ENCODE results near the gene SBK3.

Gene SBK3

GRCh38 chr19:55504981-55505380, 40.4 kb downstream of the SBK3 start:
- Histone ChIP-seq H3K4me1 (ENCODE audit: control insufficient read depth in 1 of 2, insufficient read depth in 1 of 2, low read depth in 1 of 2, low read length in 1 of 2) (peaks cover 7 to 11% of the 10 kb centered on the region in 2 experiments), H3K4me3 (ENCODE audit: low read depth in 1 of 2, low read length in 1 of 2) (no peak overlapping the region), H3K27ac (no peak overlapping the region), H3K9me3 (no peaks in the 10 kb centered on the region), H3K36me3 (no peaks in the 10 kb centered on the region), H3K27me3 (peaks cover 24% of the 10 kb centered on the region)
- no peak for TF ChIP-seq CTCF (IDR thresholded peaks at IDR 0.05)

- Histone ChIP-seq H3K4me3 (ENCODE audit: low read depth in 1 of 2, low read length in 1 of 2) (peak overlapping the region; percentile 54 to 67), H3K27me3 (peaks cover 21% of the 10 kb centered on the region), H3K36me3 (no peaks in the 10 kb centered on the region), H3K27ac (no peak overlapping the region), H3K9me3 (no peaks in the 10 kb centered on the region), H3K4me1 (ENCODE audit: control insufficient read depth in 1 of 2, insufficient read depth in 1 of 2, low read depth in 1 of 2, low read length in 1 of 2) (peaks cover 7 to 11% of the 10 kb centered on the region in 2 experiments)
- no peak for TF ChIP-seq CTCF (IDR thresholded peaks at IDR 0.05)
These were observed 41.1 kb downstream of the SBK3 start for GRCh38 chr19:55504252-55504603.

- peaks cover 17% of the 10 kb centered on the region for H3K27me3 ChIP-seq
- TF ChIP-seq CTCF (IDR thresholded peaks at IDR 0.05): peak; percentile 93
- no peaks in the 10 kb centered on the region for H3K9me3 ChIP-seq
- peak overlapping the region; percentile 54 to 67 for H3K4me3 ChIP-seq (ENCODE audit: low read depth in 1 of 2, low read length in 1 of 2)
- peaks cover 7 to 11% of the 10 kb centered on the region in 2 experiments for H3K4me1 ChIP-seq (ENCODE audit: control insufficient read depth in 1 of 2, insufficient read depth in 1 of 2, low read depth in 1 of 2, low read length in 1 of 2)
- no peaks in the 10 kb centered on the region for H3K36me3 ChIP-seq
- no peak overlapping the region for H3K27ac ChIP-seq
These were observed 41.7 kb downstream of the SBK3 start for GRCh38 chr19:55503502-55504251.

- no peaks in the 10 kb centered on the region for H3K36me3 ChIP-seq
- H3K4me1 ChIP-seq (ENCODE audit: control insufficient read depth in 1 of 2, insufficient read depth in 1 of 2, low read depth in 1 of 2, low read length in 1 of 2): peaks cover 7 to 11% of the 10 kb centered on the region in 2 experiments
- no peaks in the 10 kb centered on the region for H3K9me3 ChIP-seq
- no peak overlapping the region for H3K4me3 ChIP-seq (ENCODE audit: low read depth in 1 of 2, low read length in 1 of 2)
- peaks cover 17% of the 10 kb centered on the region for H3K27me3 ChIP-seq
- no peak overlapping the region for H3K27ac ChIP-seq
- TF ChIP-seq CTCF (IDR thresholded peaks at IDR 0.05): no peak
These were observed 42.2 kb downstream of the SBK3 start for GRCh38 chr19:55503157-55503501.

- Histone ChIP-seq H3K4me3 (ENCODE audit: low read depth in 1 of 2, low read length in 1 of 2) (no peak overlapping the region), H3K4me1 (ENCODE audit: control insufficient read depth in 1 of 2, insufficient read depth in 1 of 2, low read depth in 1 of 2, low read length in 1 of 2) (peaks cover 7 to 11% of the 10 kb centered on the region in 2 experiments), H3K27me3 (peaks cover 17% of the 10 kb centered on the region), H3K9me3 (no peaks in the 10 kb centered on the region), H3K27ac (no peak overlapping the region), H3K36me3 (no peaks in the 10 kb centered on the region)
- TF ChIP-seq CTCF (IDR thresholded peaks at IDR 0.05): no peak
These were observed 43.0 kb downstream of the SBK3 start for GRCh38 chr19:55502197-55502952.

All from neutrophil (primary cell).